ENCODE measurements around the gene TTLL11.
"Not testable (repeated sequence)": the region's sequence is repeated elsewhere in the genome, so short reads cannot be mapped to it uniquely, and the experiment has no call there.

Gene TTLL11

DNA sequence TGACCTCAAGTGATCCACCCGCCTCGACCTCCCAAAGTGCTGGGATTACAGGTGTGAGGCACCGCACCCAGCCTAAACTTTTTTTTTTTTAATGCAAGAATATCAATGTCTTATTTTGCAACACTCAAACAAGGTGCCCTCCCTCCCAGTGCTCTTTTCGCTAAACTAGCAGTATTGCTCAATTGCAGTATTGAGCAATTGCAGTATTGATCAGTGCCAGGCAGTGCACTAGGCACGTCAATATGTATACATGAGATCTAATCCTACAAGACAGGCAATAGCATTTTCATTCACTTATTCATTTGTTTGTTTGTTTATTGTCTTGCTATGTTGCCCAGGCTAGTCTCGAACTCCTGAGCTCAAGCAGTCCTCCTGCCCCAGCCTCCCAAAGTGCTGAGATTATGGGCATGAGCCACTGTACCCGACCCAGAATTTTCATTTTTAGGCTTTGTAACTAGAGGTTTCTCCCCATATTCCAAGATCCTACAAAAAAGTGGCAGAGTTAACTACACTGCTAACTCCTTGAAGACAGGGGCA lies 94.5 kb downstream of the TTLL11 start:
- DNase-seq: no peak

DNA sequence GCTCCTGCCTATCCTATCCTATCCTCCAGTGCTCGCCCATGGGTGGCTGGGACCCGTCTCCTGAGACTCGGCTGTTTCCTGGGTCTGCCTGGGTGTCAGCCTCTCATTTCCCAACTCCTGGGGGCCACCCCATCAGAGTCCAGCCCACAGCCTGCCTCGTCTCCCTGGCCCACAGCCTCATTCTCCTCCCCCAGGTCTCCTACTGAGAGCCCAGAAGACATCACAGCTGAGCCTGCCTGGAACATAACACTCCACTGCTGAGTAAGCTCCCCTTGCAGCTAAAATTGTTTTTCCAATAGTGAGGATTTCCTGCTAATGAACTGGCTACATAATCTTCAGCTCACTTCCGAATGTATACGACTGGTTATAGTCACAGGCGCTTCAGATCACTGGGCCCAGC lies 95.3 kb downstream of the TTLL11 start:
- DNase-seq: no peak

DNA sequence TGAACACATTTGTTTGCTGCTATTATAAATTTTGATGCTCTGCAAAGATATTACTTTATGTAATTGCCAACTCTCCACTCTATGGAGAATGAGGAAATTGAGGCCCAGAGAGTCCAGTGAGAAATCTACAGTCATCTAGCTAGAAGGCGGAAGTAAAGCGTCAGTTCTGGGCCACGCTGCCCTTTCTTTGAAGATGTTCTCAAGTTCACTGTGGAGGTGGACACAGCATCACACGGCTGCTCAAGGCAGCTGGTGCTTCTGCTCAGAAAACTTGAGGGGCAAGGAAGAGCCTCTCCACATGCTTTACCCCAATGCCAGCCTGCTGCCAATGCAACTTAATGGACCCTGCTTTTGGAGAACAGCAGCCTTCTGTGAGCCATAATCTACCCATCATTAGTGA lies 96.3 kb downstream of the TTLL11 start:
- DNase-seq: no peak

DNA sequence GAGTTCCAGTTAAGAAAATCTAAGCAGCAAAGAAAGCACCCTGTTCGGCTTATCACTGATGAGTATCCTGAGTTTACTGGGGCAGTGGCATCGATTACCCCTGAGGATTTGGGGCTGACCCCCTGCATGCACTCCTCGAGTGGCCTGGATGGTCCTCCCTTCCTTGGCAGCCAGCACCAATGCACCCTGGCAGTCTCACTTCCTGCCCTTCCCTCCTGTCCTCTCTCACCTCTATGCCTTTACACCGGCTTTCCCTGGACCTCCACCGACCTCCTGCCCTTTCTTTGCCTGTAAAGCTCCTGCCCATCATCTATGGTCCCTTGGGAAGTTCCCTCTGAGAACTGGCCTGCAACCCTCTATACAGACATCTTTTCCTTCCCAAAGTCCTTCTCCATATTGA lies 97.1 kb downstream of the TTLL11 start:
- DNase-seq: no peak

DNA sequence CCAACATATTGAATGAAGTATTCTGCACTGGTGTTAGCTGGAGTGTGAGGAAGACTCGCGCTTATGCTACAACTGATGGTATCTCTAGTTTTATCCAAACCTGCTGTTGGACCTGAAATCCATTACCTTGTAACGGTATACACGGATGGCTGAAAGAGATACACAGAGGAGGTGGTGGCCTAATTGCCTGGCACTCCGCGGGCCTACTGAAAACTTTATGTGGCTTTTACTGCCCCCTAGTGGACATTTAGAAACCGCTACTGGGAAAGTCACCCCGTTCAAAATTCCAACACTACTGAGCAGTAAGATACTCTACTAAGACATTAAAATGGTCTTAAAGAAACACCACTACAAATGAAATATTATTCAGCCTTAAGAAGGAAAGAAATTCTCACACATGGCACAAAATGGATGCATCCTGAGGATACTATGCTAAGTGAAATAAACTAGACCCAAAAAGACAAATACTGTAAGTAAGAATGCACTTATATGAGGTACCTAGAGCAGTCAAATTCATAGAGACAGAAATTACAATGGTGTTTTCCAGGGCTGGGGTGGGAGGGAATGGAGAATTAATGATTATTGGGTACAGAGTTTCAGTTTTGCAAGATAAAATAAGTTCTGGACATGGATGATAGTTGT lies 100.4 kb downstream of the TTLL11 start:
- peak; percentile 95 for DNase-seq

DNA sequence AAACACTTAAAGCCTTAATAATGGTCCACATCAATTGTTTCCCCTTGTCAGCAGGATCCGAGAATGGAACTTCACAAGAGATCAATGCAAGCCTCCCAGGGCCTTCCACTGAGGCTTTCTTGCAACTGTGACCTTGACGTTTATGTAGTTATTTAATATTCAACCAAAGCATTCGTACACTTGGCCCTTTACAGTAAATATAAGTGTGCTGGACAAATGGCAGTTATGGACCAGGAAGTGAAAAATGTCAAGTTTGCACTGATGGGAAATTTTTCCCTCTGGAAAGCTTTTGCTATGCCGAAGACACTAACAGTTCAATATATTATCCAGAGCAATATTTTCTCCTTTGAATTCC lies 101.8 kb downstream of the TTLL11 start:
- no peak for DNase-seq

DNA sequence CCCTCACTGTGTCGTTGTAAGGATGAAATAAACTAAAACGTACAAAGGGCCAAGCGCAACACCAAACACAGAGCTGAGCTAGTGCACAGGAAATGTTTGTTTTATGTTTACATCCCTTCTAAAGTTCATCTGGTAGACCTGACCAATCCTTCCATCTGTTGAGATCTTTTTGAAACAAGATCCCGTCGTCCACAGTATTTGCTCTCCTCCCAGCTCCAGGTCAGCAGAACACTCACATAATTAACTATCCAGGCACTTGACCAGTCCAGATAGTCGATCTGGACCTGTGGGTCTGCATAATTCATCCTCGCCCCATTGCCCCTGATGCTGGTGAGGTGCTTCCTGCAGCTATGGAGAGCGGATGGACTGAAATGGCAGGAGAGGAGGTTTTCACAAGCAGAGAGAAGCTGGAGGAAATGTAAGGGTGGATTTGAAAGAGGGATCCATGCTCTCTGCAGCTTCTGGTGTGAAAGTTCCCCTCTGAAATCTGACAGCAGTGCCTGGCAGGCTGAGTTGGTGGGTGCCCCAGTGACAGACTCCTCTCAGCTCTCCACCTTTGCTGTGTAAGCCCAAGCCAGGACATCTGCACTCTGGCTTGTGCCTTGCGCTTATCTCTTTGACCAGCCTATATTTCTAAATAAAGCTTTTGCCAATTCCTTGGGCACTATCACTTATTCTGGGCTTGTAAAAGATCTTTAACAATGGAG lies 102.4 kb downstream of the TTLL11 start:
- DNase-seq: peak; percentile 56

DNA sequence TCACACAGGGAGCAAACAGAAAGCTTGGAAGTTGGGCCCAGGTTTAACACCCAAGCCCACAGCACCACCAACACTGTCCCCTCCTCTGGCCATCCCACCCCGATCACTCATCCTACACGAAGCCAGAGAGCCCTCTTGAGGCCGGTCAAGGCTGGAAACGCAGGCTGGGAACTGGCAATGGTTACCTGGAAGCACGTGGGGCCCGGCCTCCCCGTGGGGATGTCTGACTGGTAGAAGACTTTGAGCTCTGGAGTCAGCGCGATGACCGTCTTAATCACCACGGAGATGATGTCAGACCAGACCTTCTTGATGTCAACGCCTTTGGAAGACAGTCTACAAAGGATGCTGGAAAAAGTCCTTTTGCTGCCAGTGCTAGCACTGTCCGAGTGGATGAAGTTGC lies 104.1 kb downstream of the TTLL11 start:
- DNase-seq: no peak

DNA sequence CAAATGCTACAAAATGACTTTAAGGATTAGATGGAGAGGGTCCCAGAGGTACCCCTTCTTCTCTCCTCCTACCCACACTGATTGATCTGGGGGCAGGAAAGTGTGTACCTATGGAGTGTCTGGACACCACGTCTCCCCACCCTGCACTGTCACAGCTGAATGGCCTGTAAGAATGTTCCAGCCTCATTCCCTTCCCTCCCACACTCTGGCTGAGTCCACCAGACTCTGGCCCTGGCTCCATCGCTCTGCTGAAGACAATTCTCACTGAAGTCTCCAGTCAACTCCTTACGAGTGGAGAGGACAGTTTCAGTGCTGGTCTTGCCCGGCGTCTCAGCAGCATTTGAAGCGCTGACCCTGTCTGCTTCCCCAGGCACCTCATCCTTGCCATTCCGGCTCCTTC lies 105.8 kb downstream of the TTLL11 start:
- no peak for DNase-seq

DNA sequence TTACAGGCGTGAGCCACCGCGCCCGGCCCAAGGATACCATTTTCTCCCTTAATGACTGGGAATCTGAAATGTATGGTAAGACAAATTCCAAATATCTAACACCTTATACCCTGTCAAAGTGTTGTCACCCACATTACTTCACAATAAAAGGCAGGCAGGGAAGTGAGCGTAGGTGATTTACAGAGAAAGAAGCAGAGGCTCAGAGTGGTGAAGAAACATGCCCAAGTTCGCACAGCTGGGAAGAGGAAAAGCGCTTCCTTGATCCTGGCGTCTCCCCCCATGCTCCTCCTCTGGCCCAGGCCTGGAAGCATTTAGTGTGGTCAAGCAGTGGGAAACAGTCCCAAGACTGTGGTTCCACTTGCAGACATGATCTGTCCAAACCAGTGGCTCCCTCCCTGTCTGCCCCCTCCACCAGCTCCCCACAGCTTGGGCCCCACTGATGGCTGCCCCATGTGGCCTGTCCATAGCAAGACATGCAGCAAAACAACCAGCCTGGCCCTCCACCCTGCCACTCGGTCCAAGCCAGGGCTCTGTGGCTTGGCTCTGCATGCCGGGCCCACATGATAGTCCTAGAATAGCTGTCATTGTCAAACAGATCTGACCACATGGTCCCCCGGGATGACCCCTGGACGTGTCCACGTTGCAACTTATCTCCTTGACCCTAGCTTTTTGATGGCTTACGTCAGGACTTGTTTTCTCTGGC lies 107.2 kb downstream of the TTLL11 start:
- no peak for DNase-seq

DNA sequence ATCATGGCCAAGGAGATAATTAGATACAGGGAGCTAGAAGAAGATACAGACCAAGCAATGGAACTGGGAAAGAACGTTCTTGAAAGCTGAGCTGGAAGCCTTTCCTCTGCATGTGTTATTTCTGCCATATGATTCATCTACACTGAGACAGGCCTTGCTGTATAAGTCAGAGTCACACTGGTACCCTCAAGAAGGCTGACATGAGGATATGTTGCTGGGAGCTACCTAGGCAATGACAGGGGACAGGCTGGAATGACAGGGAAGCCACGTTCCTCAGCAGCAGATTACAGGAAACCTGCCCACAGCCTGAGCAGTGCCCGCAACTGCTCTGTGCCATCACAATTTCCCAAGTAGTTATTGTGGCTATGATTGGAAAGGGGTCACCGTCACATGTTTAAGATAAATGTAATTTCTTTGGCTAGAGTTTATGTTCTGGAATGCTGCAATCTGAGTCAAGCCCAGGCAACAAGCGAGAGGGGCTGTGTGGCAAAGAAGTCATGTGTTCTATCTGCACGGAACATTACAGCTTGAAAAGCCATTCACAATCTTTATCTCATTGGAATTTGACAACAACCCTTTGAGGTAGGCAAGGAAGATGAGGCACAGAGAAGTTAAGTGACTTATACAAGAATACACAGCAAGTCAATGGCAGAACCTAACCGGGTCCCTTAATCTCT lies 108.2 kb downstream of the TTLL11 start:
- DNase-seq: no peak

DNA sequence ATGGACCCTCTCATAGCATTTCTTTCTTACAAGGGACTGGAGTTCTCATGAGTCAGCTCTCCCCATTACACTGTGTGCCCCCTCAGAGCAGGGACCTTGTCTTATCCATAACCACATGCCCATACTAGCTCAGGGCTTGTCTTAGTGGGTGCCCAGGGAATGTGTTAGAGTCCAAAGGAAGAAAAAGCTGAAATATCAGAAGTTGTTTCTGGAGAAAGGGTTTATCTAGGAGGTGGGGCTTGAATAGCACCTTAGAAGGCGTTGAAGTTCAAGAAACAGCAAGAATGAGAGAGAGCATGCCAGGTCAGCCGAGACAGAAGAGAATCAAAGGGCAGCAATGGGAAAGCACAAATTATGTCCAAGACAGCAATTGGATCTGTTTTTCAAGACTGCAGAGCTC lies 109.4 kb downstream of the TTLL11 start:
- DNase-seq: no peak

DNA sequence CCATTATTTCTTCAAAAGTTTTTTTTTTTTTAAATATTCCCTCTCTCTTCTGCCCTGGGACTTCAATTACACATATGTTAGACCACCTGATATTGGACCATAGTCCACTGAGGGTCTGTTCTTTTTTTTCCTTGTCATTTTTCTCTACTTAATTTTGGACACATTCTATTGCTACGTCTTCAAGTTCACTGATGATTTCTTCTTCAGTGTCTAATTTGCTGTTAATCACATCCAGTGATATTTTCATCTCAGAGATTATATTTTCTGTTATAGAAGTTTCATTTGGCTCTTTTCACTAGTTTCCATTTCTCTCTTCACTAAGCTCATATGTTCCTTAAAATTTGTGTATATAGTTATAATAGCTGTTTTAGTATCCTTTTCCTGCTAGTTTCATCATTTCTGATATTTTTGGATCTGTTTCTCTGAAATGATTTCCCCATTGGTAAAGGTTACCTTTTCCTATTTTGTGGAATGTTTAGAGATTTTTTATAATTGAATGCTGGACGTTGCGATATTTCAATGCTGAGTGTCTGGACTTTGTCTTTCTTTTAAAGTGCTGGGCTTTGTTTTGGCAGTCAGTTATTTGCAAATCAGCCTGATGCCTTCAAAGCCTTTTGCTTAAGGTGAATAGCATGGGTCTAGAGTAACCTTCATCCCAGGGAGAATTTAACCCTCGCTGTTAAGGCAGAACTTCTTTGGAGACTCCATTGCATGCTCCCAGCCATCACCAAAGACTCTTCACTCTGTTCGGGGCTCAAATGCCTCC lies 111.8 kb downstream of the TTLL11 start:
- DNase-seq: no peak

DNA sequence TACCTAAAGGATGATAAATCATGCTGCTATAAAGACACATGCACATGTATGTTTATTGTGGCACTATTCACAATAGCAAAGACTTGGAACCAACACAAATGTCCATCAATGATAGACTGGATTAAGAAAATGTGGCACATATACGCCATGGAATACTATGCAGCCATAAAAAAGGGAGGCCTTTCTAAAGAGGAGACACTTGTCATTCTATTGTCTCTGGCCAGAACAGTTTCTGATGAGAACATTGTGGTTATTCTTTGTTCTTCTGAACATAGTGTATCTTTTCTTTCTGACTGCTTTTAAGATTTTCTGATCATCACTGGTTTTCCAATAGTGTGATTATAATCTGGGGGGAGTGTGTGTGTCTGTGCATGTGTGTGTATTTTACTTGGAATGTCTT lies 112.4 kb downstream of the TTLL11 start:
- not testable (repeated sequence) for DNase-seq

DNA sequence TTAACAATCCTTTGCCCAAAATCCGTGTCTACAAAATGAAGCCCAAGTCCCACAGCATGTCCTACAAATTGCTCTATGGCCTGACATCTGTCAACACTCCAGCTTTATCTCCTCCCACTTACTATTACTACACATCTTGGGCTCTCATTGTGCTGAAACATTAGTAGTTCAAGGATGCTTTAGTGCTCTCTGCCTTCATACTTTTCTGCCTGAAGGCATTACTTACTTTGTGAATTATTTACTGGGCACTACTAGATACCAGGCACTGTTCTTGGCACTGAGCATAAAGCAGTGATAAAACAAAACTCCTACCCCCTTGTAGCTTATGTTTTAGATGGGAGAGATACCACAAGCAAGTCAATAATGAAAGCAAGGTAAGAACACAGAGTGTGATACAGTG lies 113.4 kb downstream of the TTLL11 start:
- DNase-seq: no peak

DNA sequence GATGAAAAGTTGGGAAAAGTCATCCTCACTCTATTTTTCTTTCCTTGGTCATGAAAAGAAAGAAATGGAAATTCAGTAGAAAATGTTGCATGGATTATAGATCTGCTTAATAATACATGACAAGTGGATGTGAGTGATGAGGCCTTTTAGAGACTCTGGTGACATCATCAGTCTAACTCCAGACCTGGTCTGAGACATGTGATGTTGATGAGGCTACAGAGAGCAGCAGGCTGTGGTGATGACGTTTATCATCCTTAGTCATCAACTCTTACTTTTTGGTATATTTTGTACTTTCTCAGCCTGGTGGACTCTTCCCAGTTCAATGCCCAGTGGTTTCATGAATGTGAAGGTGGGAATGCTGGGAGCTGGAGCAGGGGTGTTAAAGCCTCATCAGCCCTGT lies 116.4 kb downstream of the TTLL11 start:
- DNase-seq: no peak

DNA sequence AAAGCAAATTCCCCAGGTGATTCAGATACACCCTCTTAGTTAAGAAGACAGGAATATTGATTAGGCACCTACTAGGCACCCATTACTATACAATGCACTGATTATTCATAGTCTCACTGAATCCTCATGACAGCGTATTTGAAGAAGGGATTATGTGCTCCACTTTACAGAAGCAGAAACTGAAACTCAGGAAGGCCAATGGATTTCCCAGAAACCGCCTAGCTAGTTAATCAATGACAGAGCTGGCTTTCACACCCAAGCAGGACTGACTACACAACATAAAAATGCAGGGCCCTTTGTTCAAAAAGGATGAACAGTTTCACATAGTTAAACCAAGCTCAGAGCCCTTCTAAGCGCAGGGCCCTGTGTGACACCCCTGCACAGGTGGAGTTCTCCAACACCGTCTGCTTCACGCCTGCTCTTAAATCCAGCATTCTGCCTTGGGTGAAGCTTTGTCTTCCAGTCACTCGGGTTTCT lies 117.3 kb downstream of the TTLL11 start:
- DNase-seq: no peak

DNA sequence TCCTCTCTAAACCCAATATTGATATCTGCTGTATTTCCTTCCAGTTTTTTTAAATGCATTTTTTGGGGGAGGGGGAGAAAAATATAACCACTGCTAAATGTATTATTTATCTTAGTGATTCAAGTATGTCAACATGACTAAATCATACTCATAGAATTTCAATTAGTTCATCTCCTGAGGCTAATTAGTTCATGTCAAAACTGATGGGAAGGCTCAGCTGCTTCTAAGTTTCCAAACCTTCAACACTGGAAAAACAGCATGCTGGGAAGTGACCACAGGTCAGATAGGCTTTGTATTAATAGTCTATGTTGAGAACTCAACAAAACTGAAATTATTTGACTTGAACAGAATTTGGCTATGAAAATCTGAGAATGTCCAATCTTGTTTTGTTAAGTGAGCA lies 118.7 kb downstream of the TTLL11 start:
- DNase-seq: no peak

DNA sequence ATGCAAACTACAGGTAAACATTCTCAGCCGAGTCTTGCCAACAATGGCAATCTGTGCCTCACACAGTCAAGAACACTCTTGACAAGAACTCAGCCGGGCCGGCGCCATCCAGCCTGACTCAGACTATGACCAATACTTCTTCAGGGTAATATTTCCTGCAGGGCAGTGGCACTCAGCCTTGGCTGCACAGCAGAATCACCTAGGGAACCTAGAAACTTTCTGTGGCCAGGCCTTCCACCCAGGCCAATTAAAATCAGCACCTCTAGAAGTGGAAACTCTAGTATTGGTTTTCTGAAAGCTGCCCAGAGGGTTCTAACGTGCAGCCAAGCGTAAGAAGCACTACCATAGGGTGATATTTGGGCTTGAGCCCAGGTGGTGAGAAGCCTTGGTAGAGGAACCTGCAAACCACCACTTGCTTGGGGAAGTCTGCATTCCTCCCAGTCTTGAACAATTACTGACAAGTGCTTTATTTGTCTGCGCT lies 120.6 kb downstream of the TTLL11 start:
- no peak for DNase-seq

DNA sequence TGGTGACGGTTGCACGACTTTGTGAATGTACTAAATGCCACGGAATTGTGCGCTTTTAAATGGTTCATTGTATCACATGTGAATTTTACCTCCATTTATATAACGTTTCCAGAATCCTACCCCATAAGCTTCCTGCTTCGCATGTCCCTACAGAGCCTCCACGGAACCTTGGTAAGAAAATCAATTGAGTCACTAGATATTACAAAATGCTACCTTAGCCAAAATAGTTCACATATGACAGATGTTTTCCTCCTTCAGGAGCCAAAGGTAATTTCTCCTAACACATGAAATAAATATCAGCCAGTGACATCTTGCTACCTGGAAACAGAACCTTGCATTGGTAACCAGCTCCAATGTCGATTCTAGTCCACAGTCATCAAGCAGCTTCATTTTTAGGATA lies 125.1 kb downstream of the TTLL11 start:
- DNase-seq: no peak

DNA sequence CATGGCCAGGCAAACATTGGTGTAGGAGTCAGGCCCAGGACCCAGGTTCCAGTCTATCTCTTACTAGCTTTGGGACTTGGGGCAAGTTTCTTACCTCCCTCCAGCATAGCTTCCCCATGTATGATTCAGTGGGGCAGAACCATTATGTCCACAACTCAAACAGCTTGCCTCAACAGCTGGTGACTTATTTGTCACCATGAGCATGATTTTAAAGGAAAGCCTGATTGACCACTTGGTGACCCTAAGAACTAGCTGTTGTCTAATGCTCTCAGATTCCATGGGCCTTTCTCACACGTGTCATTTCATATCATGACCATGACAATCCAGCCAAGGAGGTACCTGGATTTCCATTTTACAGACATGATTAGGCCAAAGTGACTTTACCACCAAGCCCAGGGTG lies 126.4 kb downstream of the TTLL11 start:
- no peak for DNase-seq

DNA sequence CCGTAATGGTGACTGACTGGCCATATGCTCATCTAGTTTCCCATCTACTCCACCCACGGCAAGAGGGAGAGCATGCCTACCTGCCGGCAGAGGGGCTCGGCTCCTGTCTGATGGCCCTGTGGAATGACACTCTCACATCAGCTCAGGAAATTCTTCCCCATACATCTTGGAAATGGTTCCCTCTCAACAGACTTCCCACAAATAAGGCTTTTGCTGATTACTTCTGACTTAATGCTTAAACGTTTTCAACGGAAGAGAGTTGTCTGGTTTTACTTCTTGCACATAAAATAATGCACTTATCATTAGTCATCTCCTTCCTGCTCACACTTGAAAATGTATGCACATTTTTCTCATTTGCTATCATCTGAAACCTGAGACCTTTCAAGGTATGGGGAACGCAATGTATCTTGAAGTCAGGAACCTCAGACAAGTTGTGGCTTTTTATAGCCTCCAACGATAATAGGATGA lies 129.5 kb downstream of the TTLL11 start:
- DNase-seq: no peak

All from hematopoietic multipotent progenitor cell treated with erythropoietin and hydrocortisone succinate and interleukin-3 and kit ligand, for 6 days (in vitro differentiated cells).